Measurements from ENCODE around the gene TBC1D10A.

DNA sequence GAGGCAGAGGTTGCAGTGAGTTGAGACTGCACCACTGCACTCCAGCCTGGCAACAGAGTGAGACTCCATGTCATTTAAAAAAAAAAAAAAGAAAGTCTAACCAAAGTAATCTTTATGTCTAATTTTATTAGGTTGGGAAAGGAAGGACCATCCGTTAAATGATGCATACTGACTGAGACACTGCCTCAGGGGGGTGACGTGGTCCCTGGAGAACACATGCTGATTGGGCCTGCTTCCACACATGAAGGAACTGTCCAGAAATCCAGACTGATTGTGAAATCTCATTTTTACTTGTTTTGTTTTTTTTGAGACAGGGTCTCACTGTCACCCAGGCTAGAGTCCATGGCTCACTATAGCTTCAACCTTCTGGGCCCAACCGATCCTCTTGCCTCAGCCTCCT is 24.5 kb upstream of the TBC1D10A start:
- TF ChIP-seq, protein P1, sequence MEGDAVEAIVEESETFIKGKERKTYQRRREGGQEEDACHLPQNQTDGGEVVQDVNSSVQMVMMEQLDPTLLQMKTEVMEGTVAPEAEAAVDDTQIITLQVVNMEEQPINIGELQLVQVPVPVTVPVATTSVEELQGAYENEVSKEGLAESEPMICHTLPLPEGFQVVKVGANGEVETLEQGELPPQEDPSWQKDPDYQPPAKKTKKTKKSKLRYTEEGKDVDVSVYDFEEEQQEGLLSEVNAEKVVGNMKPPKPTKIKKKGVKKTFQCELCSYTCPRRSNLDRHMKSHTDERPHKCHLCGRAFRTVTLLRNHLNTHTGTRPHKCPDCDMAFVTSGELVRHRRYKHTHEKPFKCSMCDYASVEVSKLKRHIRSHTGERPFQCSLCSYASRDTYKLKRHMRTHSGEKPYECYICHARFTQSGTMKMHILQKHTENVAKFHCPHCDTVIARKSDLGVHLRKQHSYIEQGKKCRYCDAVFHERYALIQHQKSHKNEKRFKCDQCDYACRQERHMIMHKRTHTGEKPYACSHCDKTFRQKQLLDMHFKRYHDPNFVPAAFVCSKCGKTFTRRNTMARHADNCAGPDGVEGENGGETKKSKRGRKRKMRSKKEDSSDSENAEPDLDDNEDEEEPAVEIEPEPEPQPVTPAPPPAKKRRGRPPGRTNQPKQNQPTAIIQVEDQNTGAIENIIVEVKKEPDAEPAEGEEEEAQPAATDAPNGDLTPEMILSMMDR (IDR thresholded peaks at IDR 0.05; ENCODE audit: low read depth, low read length): no peak
- no peak for TF ChIP-seq EZH2phosphoT487 (IDR thresholded peaks at IDR 0.05; ENCODE audit: low read depth)
